ENCODE results near the gene FHAD1. TPM values are rescaled to one million over a fixed set of nuclear protein-coding genes. Genes with fewer than 3 reads are reported as not detected.

FHAD1 gene
- total RNA-seq (2022; extraction: Qiagen RNA extraction; ENCODE audit: low read depth): 0.29 to 0.81 TPM (median 0.62 TPM) in 5 replicates

DNA sequence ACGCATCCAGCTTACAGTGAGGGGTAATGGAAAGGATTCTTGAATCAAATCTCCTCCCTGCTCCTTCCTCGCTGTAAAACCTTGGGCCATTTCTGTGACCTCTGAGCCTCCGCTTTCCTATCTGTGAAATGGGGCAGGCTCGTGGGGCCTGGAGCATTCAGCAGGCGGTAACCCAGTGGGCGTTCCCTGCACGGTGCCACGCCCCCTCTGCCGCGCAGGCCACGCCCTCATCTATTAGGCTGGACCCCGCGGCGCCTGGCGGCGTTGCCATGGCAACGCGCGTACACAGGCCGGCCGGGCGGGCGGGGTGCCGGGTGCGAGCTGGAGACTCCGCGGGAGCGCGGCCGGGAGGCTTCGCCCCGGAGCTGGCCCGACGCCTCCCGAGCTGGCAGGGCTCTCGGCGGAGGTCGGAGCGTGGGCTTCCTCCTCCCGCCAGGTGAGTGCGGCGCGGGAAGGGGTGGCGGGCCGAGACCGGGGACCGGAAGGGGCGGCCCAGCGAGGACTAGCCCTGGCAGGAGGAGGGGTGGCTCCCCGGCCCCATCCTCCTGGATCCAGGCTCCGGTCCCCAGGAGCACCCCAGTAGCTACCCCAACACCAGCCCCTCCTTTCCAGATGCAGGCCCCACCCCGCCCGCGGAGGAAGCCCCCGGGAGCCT lies at the start of gene FHAD1:
Gene FHAD1, plus strand, starts transcription at position 264 of the 655 bp plus-strand sequence. CDS start 4,562 bp downstream, outside the sequence.

DNA sequence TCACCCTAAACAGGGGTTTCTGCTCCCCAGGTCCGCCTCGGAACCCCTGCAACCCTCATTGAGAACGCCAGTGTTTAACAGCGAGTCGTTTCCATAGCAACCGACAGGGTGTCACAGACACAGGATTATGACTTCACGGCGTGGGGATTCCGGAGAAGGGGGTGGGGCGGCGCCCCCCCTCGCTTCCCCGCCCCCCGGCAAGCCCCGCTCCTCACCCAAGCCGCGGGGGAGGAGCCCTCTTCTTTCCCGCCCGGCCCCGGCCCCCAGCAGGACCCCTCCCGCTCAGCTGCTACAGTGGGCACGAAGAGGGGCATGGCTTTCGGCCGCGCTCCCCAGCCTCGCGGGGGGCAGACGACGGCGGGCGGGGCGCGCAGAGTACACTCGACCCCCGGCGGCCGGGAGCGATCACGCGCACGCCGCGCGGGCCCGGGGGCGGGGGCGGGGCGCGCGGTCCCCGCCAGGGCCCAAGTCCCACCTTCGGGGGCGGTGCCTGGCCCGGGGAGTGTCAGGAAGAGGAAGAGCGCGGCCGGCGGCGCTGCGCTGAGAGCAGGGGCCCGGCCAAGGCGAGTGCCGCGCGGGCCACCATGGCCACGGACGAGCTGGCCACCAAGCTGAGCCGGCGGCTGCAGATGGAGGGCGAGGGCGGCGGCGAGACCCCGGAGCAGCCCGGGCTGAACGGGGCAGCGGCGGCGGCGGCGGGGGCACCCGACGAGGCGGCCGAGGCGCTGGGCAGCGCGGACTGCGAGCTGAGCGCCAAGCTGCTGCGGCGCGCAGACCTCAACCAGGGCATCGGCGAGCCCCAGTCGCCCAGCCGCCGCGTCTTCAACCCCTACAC lies 162.6 kb downstream of the FHAD1 start, which contains the start of gene EFHD2:
Gene EFHD2, plus strand, starts transcription at position 501 of the 835 bp plus-strand sequence. Its CDS starts 84 bp downstream, at position 585.

Other genes starting within 250 kb of the FHAD1 start
- gene TMEM51, start 93.5 kb upstream of the FHAD1 start, total RNA-seq (2022; extraction: Qiagen RNA extraction; ENCODE audit: low read depth): 36.9 to 41.3 TPM (median 38.6 TPM) in 5 replicates
- gene EFHD2, start 162.7 kb downstream of the FHAD1 start, total RNA-seq (2022; extraction: Qiagen RNA extraction; ENCODE audit: low read depth): 221 to 302 TPM (median 295 TPM) in 5 replicates
- gene CTRC, start 191.2 kb downstream of the FHAD1 start, total RNA-seq (2022; extraction: Qiagen RNA extraction; ENCODE audit: low read depth): 0.89 to 3.3 TPM (median 1.7 TPM) in 5 replicates
- gene CELA2A, start 209.5 kb downstream of the FHAD1 start, total RNA-seq (2022; extraction: Qiagen RNA extraction; ENCODE audit: low read depth): not detected in 5 replicates
- 0.22 TPM in 1 of 5 replicates, not detected in the others for gene CELA2B, start 228.9 kb downstream of the FHAD1 start, total RNA-seq (2022; extraction: Qiagen RNA extraction; ENCODE audit: low read depth)